ENCODE results near the gene CYP26B1. TPM values are rescaled to one million over a fixed set of nuclear protein-coding genes. Genes with fewer than 3 reads are reported as not detected.

The CYP26B1 gene
- total RNA-seq, 1 donor from 2014 or later = 1.2 TPM

DNA sequence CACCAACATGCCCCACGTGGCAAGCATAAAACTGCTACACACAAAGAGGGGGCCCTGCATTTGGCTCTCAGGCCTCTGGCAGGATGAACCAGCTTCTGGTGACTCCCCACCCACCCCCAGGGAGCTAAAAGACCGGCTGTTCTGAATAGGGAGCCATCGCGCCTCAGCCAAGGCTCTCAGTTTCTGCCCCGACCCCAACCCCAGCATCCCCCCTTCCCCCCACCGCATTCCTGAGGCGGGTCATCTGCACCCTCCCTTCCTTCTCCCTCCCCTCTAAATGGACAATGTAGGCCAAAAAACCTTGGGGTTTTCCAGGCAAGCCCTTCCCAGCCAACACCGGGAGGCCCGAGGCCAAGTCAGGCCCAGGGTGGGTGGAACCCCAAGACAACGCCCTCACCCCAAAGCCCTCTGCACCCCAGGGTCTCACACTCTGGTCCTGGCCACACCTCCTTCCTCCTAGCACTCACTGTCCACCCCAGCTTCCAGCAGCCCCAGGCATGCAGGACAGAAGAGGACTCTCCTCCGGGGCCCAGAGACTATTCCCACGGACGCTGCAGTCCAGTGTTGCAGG lies 5.7 kb downstream of the CYP26B1 start:
- peaks cover 4% of the 10 kb centered on the region for H3K9me3 ChIP-seq (ENCODE audit: insufficient read depth, low read depth, low read length)
- Mint-ChIP-seq H3K27me3 (ENCODE audit: low read depth, unreplicated experiment) (peaks cover 56% of the 10 kb centered on the region), H3K36me3 (ENCODE audit: low read depth, unreplicated experiment) (no peaks in the 10 kb centered on the region), H3K27ac (ENCODE audit: unreplicated experiment) (no peak overlapping the region), H3K9me3 (ENCODE audit: unreplicated experiment) (peaks cover 8% of the 10 kb centered on the region), H3K4me3 (ENCODE audit: unreplicated experiment) (no peak overlapping the region), H3K4me1 (ENCODE audit: low read depth, unreplicated experiment) (no peaks in the 10 kb centered on the region)
- peaks cover 13% of the 10 kb centered on the region for H3K4me1 ChIP-seq (ENCODE audit: insufficient read depth, low read length)
- FAIRE-seq = no peak
- H3K36me3 ChIP-seq (ENCODE audit: insufficient read depth, low read length) = no peaks in the 10 kb centered on the region
- H3K4me2 ChIP-seq (ENCODE audit: low read length) = no peak overlapping the region
- TF ChIP-seq, protein P1, sequence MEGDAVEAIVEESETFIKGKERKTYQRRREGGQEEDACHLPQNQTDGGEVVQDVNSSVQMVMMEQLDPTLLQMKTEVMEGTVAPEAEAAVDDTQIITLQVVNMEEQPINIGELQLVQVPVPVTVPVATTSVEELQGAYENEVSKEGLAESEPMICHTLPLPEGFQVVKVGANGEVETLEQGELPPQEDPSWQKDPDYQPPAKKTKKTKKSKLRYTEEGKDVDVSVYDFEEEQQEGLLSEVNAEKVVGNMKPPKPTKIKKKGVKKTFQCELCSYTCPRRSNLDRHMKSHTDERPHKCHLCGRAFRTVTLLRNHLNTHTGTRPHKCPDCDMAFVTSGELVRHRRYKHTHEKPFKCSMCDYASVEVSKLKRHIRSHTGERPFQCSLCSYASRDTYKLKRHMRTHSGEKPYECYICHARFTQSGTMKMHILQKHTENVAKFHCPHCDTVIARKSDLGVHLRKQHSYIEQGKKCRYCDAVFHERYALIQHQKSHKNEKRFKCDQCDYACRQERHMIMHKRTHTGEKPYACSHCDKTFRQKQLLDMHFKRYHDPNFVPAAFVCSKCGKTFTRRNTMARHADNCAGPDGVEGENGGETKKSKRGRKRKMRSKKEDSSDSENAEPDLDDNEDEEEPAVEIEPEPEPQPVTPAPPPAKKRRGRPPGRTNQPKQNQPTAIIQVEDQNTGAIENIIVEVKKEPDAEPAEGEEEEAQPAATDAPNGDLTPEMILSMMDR (IDR thresholded peaks at IDR 0.05; ENCODE audit: insufficient read depth, low read depth, low read length) = no peak
- TF ChIP-seq EZH2 (IDR thresholded peaks at IDR 0.05; ENCODE audit: insufficient read depth, low read length) = no peak
- H3K9ac ChIP-seq (ENCODE audit: low read length) = no peak overlapping the region
- no peak for DNase-seq (ENCODE audit: low read depth)
- no peak overlapping the region for H3K4me3 ChIP-seq (ENCODE audit: insufficient read depth, low read depth, low read length)
- no peak overlapping the region for H3K27ac ChIP-seq (ENCODE audit: low read depth, low read length)
- H3K27me3 ChIP-seq (ENCODE audit: insufficient read depth, low read length) = peaks cover 38% of the 10 kb centered on the region
- H4K20me1 ChIP-seq (ENCODE audit: insufficient read depth, low read length) = peaks cover 3% of the 10 kb centered on the region
- H2AFZ ChIP-seq (ENCODE audit: low read depth, low read length) = no peak overlapping the region
- no peaks in the 10 kb centered on the region for H3K79me2 ChIP-seq (ENCODE audit: insufficient read depth, low read length)

DNA sequence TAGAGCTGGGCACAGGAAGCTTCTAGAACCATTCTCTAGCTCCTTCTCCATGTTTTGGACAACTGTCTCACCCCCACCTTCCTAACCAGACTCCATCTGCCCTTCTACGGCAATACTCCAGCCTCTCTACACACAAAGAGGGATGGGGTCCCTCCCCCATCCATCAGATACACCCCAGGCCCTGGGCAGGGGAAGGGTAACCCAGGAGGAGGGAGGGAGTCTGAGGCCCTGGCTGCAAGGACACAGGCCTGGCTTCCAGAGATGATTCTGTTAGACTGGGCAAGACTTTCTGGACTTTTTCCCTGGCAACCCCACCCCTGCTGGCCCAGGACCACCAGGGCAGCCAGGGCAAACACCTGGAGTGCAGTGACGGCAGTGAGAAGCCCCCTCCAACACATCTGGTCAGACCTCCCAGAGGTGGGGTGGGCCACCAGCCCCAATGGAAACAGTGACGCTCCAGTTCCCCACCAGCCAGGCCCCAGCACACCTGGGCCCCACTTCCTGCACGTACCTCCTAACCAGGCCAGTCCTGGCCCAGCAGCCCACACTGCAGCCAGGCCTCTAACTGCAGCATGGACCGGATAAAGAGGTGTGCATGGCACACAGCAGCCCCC lies 6.5 kb downstream of the CYP26B1 start:
- H3K4me1 ChIP-seq (ENCODE audit: insufficient read depth, low read length) = peaks cover 12% of the 10 kb centered on the region
- Mint-ChIP-seq H3K27me3 (ENCODE audit: low read depth, unreplicated experiment) (peaks cover 54% of the 10 kb centered on the region), H3K4me3 (ENCODE audit: unreplicated experiment) (no peak overlapping the region), H3K27ac (ENCODE audit: unreplicated experiment) (no peak overlapping the region), H3K36me3 (ENCODE audit: low read depth, unreplicated experiment) (no peaks in the 10 kb centered on the region), H3K9me3 (ENCODE audit: unreplicated experiment) (peaks cover 3% of the 10 kb centered on the region), H3K4me1 (ENCODE audit: low read depth, unreplicated experiment) (no peaks in the 10 kb centered on the region)
- H3K27ac ChIP-seq (ENCODE audit: low read depth, low read length) = no peak overlapping the region
- H3K27me3 ChIP-seq (ENCODE audit: insufficient read depth, low read length) = peaks cover 30% of the 10 kb centered on the region
- no peak for TF ChIP-seq EZH2 (IDR thresholded peaks at IDR 0.05; ENCODE audit: insufficient read depth, low read length)
- TF ChIP-seq, protein P1 (IDR thresholded peaks at IDR 0.05; ENCODE audit: insufficient read depth, low read depth, low read length) = no peak
- H3K4me2 ChIP-seq (ENCODE audit: low read length) = no peak overlapping the region
- H3K4me3 ChIP-seq (ENCODE audit: insufficient read depth, low read depth, low read length) = no peak overlapping the region
- no peak overlapping the region for H2AFZ ChIP-seq (ENCODE audit: low read depth, low read length)
- H4K20me1 ChIP-seq (ENCODE audit: insufficient read depth, low read length) = peaks cover 3% of the 10 kb centered on the region
- no peak for FAIRE-seq
- no peak for DNase-seq (ENCODE audit: low read depth)
- H3K36me3 ChIP-seq (ENCODE audit: insufficient read depth, low read length) = no peaks in the 10 kb centered on the region
- H3K9me3 ChIP-seq (ENCODE audit: insufficient read depth, low read depth, low read length) = no peaks in the 10 kb centered on the region
- no peaks in the 10 kb centered on the region for H3K79me2 ChIP-seq (ENCODE audit: insufficient read depth, low read length)
- no peak overlapping the region for H3K9ac ChIP-seq (ENCODE audit: low read length)

DNA sequence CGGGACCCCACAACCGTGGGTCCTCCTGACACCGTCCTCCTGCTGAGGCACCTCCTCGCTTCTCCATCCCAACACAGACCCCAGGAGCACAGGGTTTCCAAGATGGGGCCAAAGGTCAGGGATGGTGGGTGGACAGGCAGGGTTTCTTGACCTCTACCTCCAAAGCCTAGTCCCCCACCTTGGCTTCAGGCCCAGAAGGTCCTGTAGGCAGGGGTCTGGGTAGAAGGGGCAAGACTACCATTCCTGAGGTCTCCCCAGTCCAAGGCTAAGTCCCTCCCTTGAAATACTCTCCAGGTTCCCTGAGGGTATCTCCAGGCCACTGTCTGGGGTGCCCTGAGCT lies 7.1 kb downstream of the CYP26B1 start:
- H3K9me3 ChIP-seq (ENCODE audit: insufficient read depth, low read depth, low read length) = no peaks in the 10 kb centered on the region
- H3K9ac ChIP-seq (ENCODE audit: low read length) = no peak overlapping the region
- no peak overlapping the region for H3K27ac ChIP-seq (ENCODE audit: low read depth, low read length)
- peaks cover 12% of the 10 kb centered on the region for H3K4me1 ChIP-seq (ENCODE audit: insufficient read depth, low read length)
- peaks cover 2% of the 10 kb centered on the region for H3K9me3 Mint-ChIP-seq (ENCODE audit: unreplicated experiment)
- H3K79me2 ChIP-seq (ENCODE audit: insufficient read depth, low read length) = no peaks in the 10 kb centered on the region
- H3K36me3 ChIP-seq (ENCODE audit: insufficient read depth, low read length) = no peaks in the 10 kb centered on the region
- H3K27ac Mint-ChIP-seq (ENCODE audit: unreplicated experiment) = no peak overlapping the region
- FAIRE-seq (no peak), DNase-seq (ENCODE audit: low read depth) (no peak)
- H3K4me2 ChIP-seq (ENCODE audit: low read length) = no peak overlapping the region
- H2AFZ ChIP-seq (ENCODE audit: low read depth, low read length) = no peak overlapping the region
- no peaks in the 10 kb centered on the region for H3K36me3 Mint-ChIP-seq (ENCODE audit: low read depth, unreplicated experiment)
- H3K27me3 Mint-ChIP-seq (ENCODE audit: low read depth, unreplicated experiment) = peaks cover 50% of the 10 kb centered on the region
- H4K20me1 ChIP-seq (ENCODE audit: insufficient read depth, low read length) = peaks cover 3% of the 10 kb centered on the region
- H3K4me3 Mint-ChIP-seq (ENCODE audit: unreplicated experiment) = no peak overlapping the region
- no peak overlapping the region for H3K4me3 ChIP-seq (ENCODE audit: insufficient read depth, low read depth, low read length)
- TF ChIP-seq, protein P1 (IDR thresholded peaks at IDR 0.05; ENCODE audit: insufficient read depth, low read depth, low read length) = no peak
- no peak for TF ChIP-seq EZH2 (IDR thresholded peaks at IDR 0.05; ENCODE audit: insufficient read depth, low read length)
- no peaks in the 10 kb centered on the region for H3K4me1 Mint-ChIP-seq (ENCODE audit: low read depth, unreplicated experiment)
- peaks cover 25% of the 10 kb centered on the region for H3K27me3 ChIP-seq (ENCODE audit: insufficient read depth, low read length)

Measured in astrocyte (in vitro differentiated cells and primary cell).